Gastrocnemius medialis (tissue), 4 donors: ENCODE data around the gene SMARCB1. TPM values are rescaled to one million over a fixed set of nuclear protein-coding genes. Genes with fewer than 3 reads are reported as not detected.
A peak's percentile ranks its signal among the peaks of the same experiment; 100 is the strongest.

Experiments
- ATAC-seq, 2 donors: fragments of 150-250 bp; one replicate each; pipeline ENCODE4 v1.9.1; 2016
- DNase-seq, 2 donors: peaks; one replicate each; pipeline ENCODE4 v3.0.0-alpha.2; 2019
- H3K27ac ChIP-seq, 4 donors: fragments of 200-600 bp; sonication (generic); 1 replicate in 1 of 4; 2 replicates in 3 of 4; pipeline ENCODE4 v1.5.1; 2016 to 2018; ENCODE audit warnings: mild to moderate bottlenecking in 2 of 4, moderate library complexity in 1 of 4
- H3K27me3 ChIP-seq, 3 donors: fragments of 200-600 bp; sonication (generic) in 2 of 3; 1 replicate in 1 of 3; 2 replicates in 2 of 3; pipeline versions ENCODE4 v1.5.1 to v1.6.0; 2016 to 2019; ENCODE audit warnings: mild to moderate bottlenecking in 1 of 3, moderate library complexity in 1 of 3
- H3K36me3 ChIP-seq, 2 donors: fragments of 200-600 bp; sonication (generic) in 1 of 2; one replicate each; pipeline ENCODE4 v1.5.1; 2017 to 2018
- H3K4me1 ChIP-seq, 2 donors: fragments of 200-600 bp; sonication (generic) in 1 of 2; one replicate each; pipeline ENCODE4 v1.5.1; 2016 to 2017; ENCODE audit warnings: mild to moderate bottlenecking in 2 of 2
- H3K4me3 ChIP-seq, 4 donors: fragments of 200-600 bp; sonication (generic) in 3 of 4; 1 replicate in 1 of 4; 2 replicates in 3 of 4; pipeline ENCODE4 v1.5.1; 2016 to 2019; ENCODE audit warnings: mild to moderate bottlenecking in 2 of 4
- H3K9me3 ChIP-seq, 3 donors: fragments of 200-600 bp; sonication (generic) in 2 of 3; 1 replicate in 1 of 3; 2 replicates in 2 of 3; pipeline ENCODE4 v1.5.1; 2016 to 2019
- CTCF ChIP-seq, 5 experiments: fragments of 450-650 bp in 3 of 5; fragments of 200-600 bp in 2 of 5; sonication (generic) in 2 of 5; IDR thresholded peaks in 4 of 5; conservative IDR thresholded peaks in 1 of 5; 1 replicate in 4 of 5; 2 replicates in 1 of 5; pipeline ENCODE4 v1.5.1; 2016 to 2019; ENCODE audit warnings: antibody characterized with exemption in 5 of 5, mild to moderate bottlenecking in 3 of 5, moderate library complexity in 3 of 5
- POLR2A ChIP-seq, 2 donors: fragments of 450-650 bp; IDR thresholded peaks; one replicate each; pipeline ENCODE4 v1.6.1; 2017; ENCODE audit warnings: antibody characterized with exemption in 2 of 2, mild to moderate bottlenecking in 2 of 2, moderate library complexity in 2 of 2
- in situ Hi-C, 4 donors: fragments of 200-750 bp; cut with MboI; loops; one replicate each; pipeline versions ENCODE4 v1.15.0 to v1.8.0; 2017; ENCODE audit warnings: low sequenced_read_pairs in 4 of 4
- intact Hi-C: fragments of 100-400 bp; cut with DNase I; formaldehyde crosslinking; loops from one replicate; pipeline ENCODE4 v1.15.1; 2023; ENCODE audit warnings: low total_unique reads
- total RNA-seq, 4 donors: library from RNA; depleted of rRNA; stranded (reverse); fragments of >200 nt; gene quantifications; one replicate each; pipeline versions ENCODE4 v1.1.0 to v1.2.3, GENCODE V29; 2016

The SMARCB1 gene
- total RNA-seq, 4 donors from 2014 or later, result 37.8 to 65.6 (median 55.2) TPM

GRCh38 chr22:23756891-23757290, 29.9 kb upstream of the SMARCB1 start:
- no peak overlapping the region for H3K27ac ChIP-seq
- H3K9me3 ChIP-seq, result no peaks in the 10 kb centered on the region
- no peaks in the 10 kb centered on the region for H3K36me3 ChIP-seq
- DNase-seq (no peak), ATAC-seq (no peak)
- no peak overlapping the region for H3K4me3 ChIP-seq
- in situ Hi-C loops (no loop called here), intact Hi-C loops (no loop called here)
- H3K4me1 ChIP-seq, result no peaks in the 10 kb centered on the region
- no peak for TF ChIP-seq POLR2A (IDR thresholded peaks at IDR 0.05)
- TF ChIP-seq CTCF (IDR thresholded peaks at IDR 0.05 in 4 of 5, conservative IDR thresholded peaks at IDR 0.05 in 1 of 5), result no peak
- no peaks in the 10 kb centered on the region for H3K27me3 ChIP-seq

GRCh38 chr22:23759566-23759965, 27.2 kb upstream of the SMARCB1 start:
- H3K4me1 ChIP-seq, result peaks cover 3 to 9% of the 10 kb centered on the region in 2 donors
- intact Hi-C loops, result no loop called here
- TF ChIP-seq CTCF (IDR thresholded peaks at IDR 0.05 in 4 of 5, conservative IDR thresholded peaks at IDR 0.05 in 1 of 5) (no peak), POLR2A (IDR thresholded peaks at IDR 0.05) (no peak)
- in situ Hi-C loops, result no loop called here
- DNase-seq, result no peak
- H3K36me3 ChIP-seq, result no peaks in the 10 kb centered on the region
- no peak overlapping the region for H3K4me3 ChIP-seq
- H3K27me3 ChIP-seq, result no peaks in the 10 kb centered on the region
- no peak overlapping the region for H3K27ac ChIP-seq
- no peak for ATAC-seq
- H3K9me3 ChIP-seq, result no peaks in the 10 kb centered on the region

- Histone ChIP-seq H3K36me3 (no peaks in the 10 kb centered on the region), H3K9me3 (no peaks in the 10 kb centered on the region), H3K4me1 (peaks cover 8 to 13% of the 10 kb centered on the region in 2 donors), H3K4me3 (no peak overlapping the region), H3K27ac (no peak overlapping the region), H3K27me3 (no peaks in the 10 kb centered on the region)
- DNase-seq (no peak), ATAC-seq (no peak)
- intact Hi-C loops (no loop called here), in situ Hi-C loops (no loop called here)
- TF ChIP-seq CTCF (IDR thresholded peaks at IDR 0.05 in 4 of 5, conservative IDR thresholded peaks at IDR 0.05 in 1 of 5) (no peak), POLR2A (IDR thresholded peaks at IDR 0.05) (no peak)
These were observed 26.7 kb upstream of the SMARCB1 start for GRCh38 chr22:23760056-23760455.

GRCh38 chr22:23762842-23763578, 23.8 kb upstream of the SMARCB1 start, which contains the start of gene C22orf15:
C22orf15 (plus strand) TSS chr22:23762990; CDS start chr22:23763307, 317 bp downstream.
- no peak for TF ChIP-seq POLR2A (IDR thresholded peaks at IDR 0.05)
- TF ChIP-seq CTCF (IDR thresholded peaks at IDR 0.05 in 4 of 5, conservative IDR thresholded peaks at IDR 0.05 in 1 of 5), result no peak
- Histone ChIP-seq H3K36me3 (no peaks in the 10 kb centered on the region), H3K27me3 (no peaks in the 10 kb centered on the region), H3K27ac (peak within 1 kb of the TSS; percentile 5 to 100 (median 98)), H3K4me1 (peaks cover 17 to 28% of the 10 kb centered on the region in 2 donors), H3K4me3 (no peak within 1 kb of the TSS), H3K9me3 (no peaks in the 10 kb centered on the region)
- intact Hi-C loops (no loop called here), in situ Hi-C loops (no loop called here)
- DNase-seq (no peak), ATAC-seq (no peak)
